GM19468 (cell line): ENCODE results near the gene RHOJ.
"Not testable (repeated sequence)": the region's sequence is repeated elsewhere in the genome, so short reads cannot be mapped to it uniquely, and the experiment has no call there.

Experiments used
- ATAC-seq: cut with Tn5 transposase; IDR thresholded peaks from one replicate; pipeline ENCODE4 v1.9.1; 2021; ENCODE audit warnings: mild to moderate bottlenecking, moderate library complexity, moderate number of reproducible peaks; ENCODE audit not compliant: unreplicated experiment; ENCODE audit errors: extremely low read depth

Gene RHOJ

GRCh38 chr14:63204407-63205043 lies at the start of gene RHOJ:
Gene RHOJ (plus strand): TSS chr14:63204443. CDS start chr14:63204870, 427 bp downstream.
- no peak for ATAC-seq

- ATAC-seq: no peak
Measured at GRCh38 chr14:63155511-63156185, 48.6 kb upstream of the RHOJ start.

- no peak for ATAC-seq
Measured at GRCh38 chr14:63157195-63157594, 47.0 kb upstream of the RHOJ start.

- ATAC-seq: no peak
Measured at GRCh38 chr14:63163306-63163705, 40.9 kb upstream of the RHOJ start.

- no peak for ATAC-seq
Measured at GRCh38 chr14:63164108-63164683, 40.0 kb upstream of the RHOJ start.

GRCh38 chr14:63165267-63165666 lies 39.0 kb upstream of the RHOJ start:
- ATAC-seq: not testable (repeated sequence)

GRCh38 chr14:63167044-63167443 lies 37.2 kb upstream of the RHOJ start:
- no peak for ATAC-seq

DNA sequence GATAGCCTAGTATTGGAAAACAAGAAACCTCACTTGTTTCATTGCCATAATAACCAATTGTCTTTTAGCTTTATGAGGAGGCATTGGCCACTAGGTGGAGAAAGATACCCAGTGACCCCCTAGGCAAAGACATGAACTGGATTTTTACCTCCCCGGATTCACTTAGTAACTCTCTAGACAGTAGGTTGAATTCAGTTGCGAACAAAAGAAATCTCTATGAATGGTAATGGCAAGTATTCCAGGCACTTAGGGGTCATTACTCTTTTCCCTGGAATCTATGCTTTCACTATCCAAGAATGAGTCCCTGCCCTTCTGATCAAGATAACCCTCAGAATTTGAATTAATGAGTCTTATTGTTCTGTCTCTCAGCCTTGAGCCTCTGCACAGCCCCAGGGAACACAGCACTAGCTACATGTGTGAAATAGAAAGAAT lies 29.5 kb upstream of the RHOJ start:
- no peak for ATAC-seq

- ATAC-seq: no peak
Measured at GRCh38 chr14:63175531-63175930, 28.7 kb upstream of the RHOJ start.

- ATAC-seq: no peak
Measured at GRCh38 chr14:63178912-63179311, 25.3 kb upstream of the RHOJ start.

- no peak for ATAC-seq
Measured at GRCh38 chr14:63179383-63179782, 24.9 kb upstream of the RHOJ start.

- no peak for ATAC-seq
Measured at GRCh38 chr14:63180011-63180410, 24.2 kb upstream of the RHOJ start.

DNA sequence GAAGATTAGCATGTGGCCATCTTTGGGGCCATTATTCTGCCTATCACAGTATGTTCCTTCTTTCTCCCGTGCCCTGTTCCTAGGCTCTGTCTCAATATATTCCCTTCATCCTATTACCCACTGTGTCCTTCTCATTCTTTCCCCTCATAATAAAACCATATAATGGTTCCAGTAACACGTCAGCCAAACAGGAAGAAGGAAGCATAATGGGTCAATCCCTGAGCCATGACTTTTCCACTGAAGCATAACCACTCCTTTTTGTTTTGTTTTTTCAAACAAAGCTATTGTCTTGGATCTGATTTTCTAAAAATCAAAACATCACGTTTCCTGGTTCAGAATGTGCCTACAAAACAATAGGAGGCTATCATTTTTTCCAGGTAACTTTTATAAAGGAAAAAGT lies 21.3 kb upstream of the RHOJ start:
- no peak for ATAC-seq

- ATAC-seq: no peak
Measured at GRCh38 chr14:63186453-63186852, 17.8 kb upstream of the RHOJ start.

DNA sequence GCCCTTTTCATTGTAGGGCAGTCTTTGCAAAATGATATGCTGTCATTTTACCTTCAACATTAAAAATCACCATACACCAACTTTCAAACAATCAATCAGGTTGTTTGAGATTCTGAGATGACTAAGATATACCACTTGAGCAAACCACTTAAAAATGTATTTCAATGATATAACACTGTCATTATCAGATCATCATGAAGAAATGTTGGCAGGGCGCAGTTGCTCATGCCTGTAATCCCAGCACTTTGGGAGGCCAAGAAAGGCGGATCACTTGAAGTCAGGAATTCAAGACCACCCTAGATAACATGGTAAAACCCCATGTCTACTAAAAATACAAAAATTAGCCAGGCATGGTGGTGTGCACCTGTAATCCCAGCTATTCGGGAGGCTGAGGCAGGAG lies 13.0 kb upstream of the RHOJ start:
- no peak for ATAC-seq

DNA sequence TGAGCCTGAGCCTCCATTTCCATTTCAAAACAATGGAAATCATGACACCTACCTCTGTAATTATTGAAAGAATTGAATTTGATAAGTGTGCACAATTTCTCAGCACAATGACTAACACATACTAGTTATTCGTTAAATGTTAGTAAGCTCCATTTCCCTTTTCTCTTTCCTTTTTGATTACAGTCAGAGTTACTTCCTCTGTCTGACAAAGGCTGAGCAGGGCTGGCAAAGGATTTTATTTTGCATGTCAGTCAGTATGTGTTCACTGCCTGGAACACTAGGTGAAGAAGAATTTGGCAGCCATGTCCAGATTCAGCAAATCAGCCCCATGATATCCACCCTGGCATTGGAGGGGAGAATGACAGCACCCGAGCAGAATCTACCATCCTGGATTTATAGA lies 12.2 kb upstream of the RHOJ start:
- ATAC-seq: no peak

DNA sequence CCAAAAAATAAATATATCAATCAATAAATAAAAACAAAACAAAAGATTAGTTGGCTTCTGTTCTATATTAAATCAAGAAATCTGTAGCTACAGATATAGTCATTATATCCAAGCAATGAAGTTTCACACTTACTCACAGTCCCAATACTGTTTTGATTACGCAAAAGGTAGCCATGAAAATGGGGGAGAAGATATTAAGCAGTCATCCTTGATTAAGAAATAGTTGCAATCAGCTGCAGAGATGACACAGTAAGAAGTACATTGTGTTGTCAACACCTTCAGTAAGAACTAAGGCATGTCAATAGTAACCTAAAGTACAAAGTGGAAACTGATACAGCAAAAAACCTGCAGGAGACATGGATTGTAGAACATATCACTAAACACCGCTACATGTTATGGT lies 11.0 kb upstream of the RHOJ start:
- ATAC-seq: no peak

- no peak for ATAC-seq
Measured at GRCh38 chr14:63200035-63200740, 4.1 kb upstream of the RHOJ start.

- no peak for ATAC-seq
Measured at GRCh38 chr14:63200767-63201166, 3.5 kb upstream of the RHOJ start.

DNA sequence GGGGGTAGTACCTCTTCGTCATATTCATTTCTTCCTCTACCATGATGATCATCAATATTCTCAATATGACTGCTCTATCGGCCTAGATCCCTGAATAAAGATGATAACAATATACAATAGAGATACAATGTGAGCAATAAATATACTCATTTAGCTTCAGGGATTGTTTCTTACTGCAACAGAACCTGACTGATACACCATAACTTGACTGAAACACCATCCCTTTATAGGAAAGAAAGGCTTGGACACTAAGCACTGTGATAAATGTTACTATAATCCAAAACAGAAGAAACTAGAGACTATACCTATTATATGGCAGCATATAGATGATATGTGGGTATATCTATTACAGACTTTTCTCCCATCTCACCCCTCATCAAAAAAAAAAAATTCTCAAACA lies 1.2 kb upstream of the RHOJ start:
- no peak for ATAC-seq
